HEK293T (cell line): ENCODE data around the gene ISCA1.

Source experiments
- CTCF ChIA-PET: fragments of 350-600 bp; formaldehyde crosslinking; extraction: SDS; loops from one replicate; lab custom pipeline; 2021; ENCODE audit warnings: antibody characterized with exemption, inconsistent platforms; lab: Yijun Ruan, JAX
- POLR2A ChIA-PET: fragments of 350-600 bp; formaldehyde crosslinking; extraction: SDS; loops from one replicate; lab custom pipeline; 2020; ENCODE audit warnings: antibody characterized with exemption, inconsistent platforms; lab: Yijun Ruan, JAX
- DNase-seq: peaks from one replicate; pipeline ENCODE4 v3.0.0; 2012; ENCODE audit warnings: mixed read lengths; ENCODE audit errors: extremely low spot score
- ARNT ChIP-seq: fragments of 450-650 bp; IDR thresholded peaks from 2 replicates; pipeline ENCODE4 v1.6.1; 2017; ENCODE audit warnings: mild to moderate bottlenecking
- BHLHE40 ChIP-seq: fragments of 450-650 bp; IDR thresholded peaks from 2 replicates; pipeline ENCODE4 v1.6.1; 2016; ENCODE audit warnings: mild to moderate bottlenecking, moderate library complexity, borderline replicate concordance
- CTBP1 ChIP-seq: fragments of 450-650 bp; IDR thresholded peaks from 2 replicates; pipeline ENCODE4 v1.6.1; 2016; ENCODE audit warnings: borderline replicate concordance
- ELF4 ChIP-seq: fragments of 450-650 bp; IDR thresholded peaks from 2 replicates; pipeline ENCODE4 v1.6.1; 2017; ENCODE audit warnings: antibody characterized with exemption
- FOXA1 ChIP-seq: fragments of 450-650 bp; IDR thresholded peaks from 2 replicates; pipeline ENCODE4 v1.6.1; 2016; ENCODE audit warnings: mild to moderate bottlenecking
- FOXK2 ChIP-seq: fragments of 450-650 bp; IDR thresholded peaks from 2 replicates; pipeline ENCODE4 v1.6.1; 2016; ENCODE audit warnings: mild to moderate bottlenecking
- FOXM1 ChIP-seq: fragments of 450-650 bp; IDR thresholded peaks from 2 replicates; pipeline ENCODE4 v1.6.1; 2017; ENCODE audit warnings: mild to moderate bottlenecking, borderline replicate concordance
- HDGF ChIP-seq: fragments of 450-650 bp; IDR thresholded peaks from 2 replicates; pipeline ENCODE4 v1.6.1; 2017; ENCODE audit warnings: antibody characterized with exemption, borderline replicate concordance
- L3MBTL2 ChIP-seq: fragments of 450-650 bp; conservative IDR thresholded peaks from 2 replicates; pipeline ENCODE4 v1.6.1; 2016; ENCODE audit warnings: mild to moderate bottlenecking
- LEF1 ChIP-seq: fragments of 450-650 bp; IDR thresholded peaks from 2 replicates; pipeline ENCODE4 v1.6.1; 2017; ENCODE audit warnings: mild to moderate bottlenecking, borderline replicate concordance
- NFRKB ChIP-seq: fragments of 450-650 bp; IDR thresholded peaks from 2 replicates; pipeline ENCODE4 v1.6.1; 2016; ENCODE audit warnings: mild to moderate bottlenecking, moderate library complexity
- SP1 ChIP-seq: fragments of 450-650 bp; IDR thresholded peaks from 2 replicates; pipeline ENCODE4 v1.6.1; 2017
- SUZ12 ChIP-seq: fragments of 450-650 bp; IDR thresholded peaks from 2 replicates; pipeline ENCODE4 v1.6.1; 2016; ENCODE audit warnings: mild to moderate bottlenecking
- TARDBP ChIP-seq: fragments of 450-650 bp; IDR thresholded peaks from 2 replicates; pipeline ENCODE4 v1.6.1; 2016
- ZNF384 ChIP-seq: fragments of 450-650 bp; IDR thresholded peaks from 2 replicates; pipeline ENCODE4 v1.6.1; 2016
- TF ChIP-seq, protein P1 (sequence below): fragments of 450-650 bp; IDR thresholded peaks from 2 replicates; pipeline ENCODE4 v1.6.1; 2016

The ISCA1 gene

GRCh38 chr9:86263876-86264275, 18.5 kb downstream of the ISCA1 start:
- DNase-seq, result no peak
- ChIA-PET CTCF (interaction anchor here (0.6 kb wide), 2 partner anchors 22 to 23 kb away, joined by 7 to 8 read pairs; no protein-coding TSS in a partner anchor), POLR2A (no interaction called here)
- TF ChIP-seq LEF1, result no peak
- TF ChIP-seq TARDBP, result no peak
- no peak for TF ChIP-seq BHLHE40
- TF ChIP-seq FOXM1, result no peak
- no peak for TF ChIP-seq SUZ12
- no peak for TF ChIP-seq CTBP1
- TF ChIP-seq, protein P1, sequence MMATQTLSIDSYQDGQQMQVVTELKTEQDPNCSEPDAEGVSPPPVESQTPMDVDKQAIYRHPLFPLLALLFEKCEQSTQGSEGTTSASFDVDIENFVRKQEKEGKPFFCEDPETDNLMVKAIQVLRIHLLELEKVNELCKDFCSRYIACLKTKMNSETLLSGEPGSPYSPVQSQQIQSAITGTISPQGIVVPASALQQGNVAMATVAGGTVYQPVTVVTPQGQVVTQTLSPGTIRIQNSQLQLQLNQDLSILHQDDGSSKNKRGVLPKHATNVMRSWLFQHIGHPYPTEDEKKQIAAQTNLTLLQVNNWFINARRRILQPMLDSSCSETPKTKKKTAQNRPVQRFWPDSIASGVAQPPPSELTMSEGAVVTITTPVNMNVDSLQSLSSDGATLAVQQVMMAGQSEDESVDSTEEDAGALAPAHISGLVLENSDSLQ, result no peak
- no peak for TF ChIP-seq FOXA1
- TF ChIP-seq FOXK2, result no peak
- TF ChIP-seq NFRKB, result no peak
- TF ChIP-seq HDGF, result no peak
- no peak for TF ChIP-seq L3MBTL2
- no peak for TF ChIP-seq ELF4
- no peak for TF ChIP-seq ZNF384
- no peak for TF ChIP-seq ARNT
- no peak for TF ChIP-seq SP1

DNA sequence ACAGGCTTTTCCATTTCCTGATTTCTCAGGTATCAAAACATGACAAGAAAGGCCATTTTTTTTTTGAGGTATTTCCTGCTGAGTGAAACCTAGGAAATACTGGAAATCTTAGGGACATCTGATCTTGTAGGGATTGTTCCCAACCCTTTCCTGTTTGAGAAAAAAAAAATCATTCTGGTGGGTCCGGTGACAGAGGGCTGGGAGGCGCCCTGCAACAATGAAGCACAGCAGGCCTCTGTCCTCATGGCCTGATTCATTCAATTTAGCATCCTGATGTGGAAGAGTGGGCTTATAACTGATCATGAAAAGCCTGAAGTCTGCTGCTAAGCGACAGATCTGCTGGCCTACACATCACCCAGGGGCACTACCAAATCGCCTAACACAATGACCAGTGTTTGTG, 19.8 kb downstream of the ISCA1 start:
- CTCF ChIA-PET, result no interaction called here
- POLR2A ChIA-PET, result interaction anchor here (0.5 kb wide), 1 partner anchor 20 kb away, joined by 3 read pairs; the partner anchor contains the start of gene ISCA1
- no peak for TF ChIP-seq LEF1
- TF ChIP-seq ZNF384, result no peak
- no peak for TF ChIP-seq L3MBTL2
- TF ChIP-seq CTBP1, result no peak
- TF ChIP-seq ELF4, result no peak
- TF ChIP-seq ARNT, result no peak
- TF ChIP-seq BHLHE40, result no peak
- TF ChIP-seq SP1, result no peak
- TF ChIP-seq, protein P1, result no peak
- no peak for TF ChIP-seq FOXM1
- TF ChIP-seq NFRKB, result no peak
- no peak for TF ChIP-seq FOXK2
- no peak for TF ChIP-seq HDGF
- no peak for TF ChIP-seq TARDBP
- no peak for TF ChIP-seq SUZ12
- TF ChIP-seq FOXA1, result no peak
- no peak for DNase-seq

DNA sequence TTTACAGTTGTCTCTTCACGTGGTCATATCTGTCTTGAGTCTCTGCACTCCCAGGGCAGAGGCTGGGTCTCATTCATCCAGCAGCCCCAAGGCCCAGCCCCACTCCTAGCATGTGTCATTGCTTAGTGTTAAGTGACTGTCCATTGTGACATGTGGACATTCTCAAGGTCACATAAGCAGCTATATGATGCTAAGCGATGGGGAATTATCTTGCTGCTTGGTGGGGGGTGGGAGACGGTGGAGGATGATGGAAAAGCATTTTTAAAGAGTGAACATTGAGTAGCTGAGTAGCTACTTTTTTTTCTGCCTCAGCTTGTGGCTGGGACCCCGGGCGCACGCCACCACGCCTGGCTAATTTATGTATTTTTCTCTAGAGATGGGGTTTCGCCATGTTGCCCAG, 22.8 kb downstream of the ISCA1 start, which contains the start of gene C9orf153:
Gene C9orf153 (minus strand): TSS at position 101 of the 400 bp plus-strand sequence. CDS start 30,054 bp downstream, outside the sequence.
- ChIA-PET POLR2A (no interaction called here), CTCF (no interaction called here)
- DNase-seq, result no peak
- no peak for TF ChIP-seq LEF1
- TF ChIP-seq ARNT, result no peak
- no peak for TF ChIP-seq L3MBTL2
- no peak for TF ChIP-seq FOXM1
- TF ChIP-seq FOXA1, result no peak
- no peak for TF ChIP-seq CTBP1
- no peak for TF ChIP-seq FOXK2
- TF ChIP-seq ELF4, result no peak
- TF ChIP-seq SP1, result no peak
- TF ChIP-seq TARDBP, result no peak
- no peak for TF ChIP-seq NFRKB
- TF ChIP-seq SUZ12, result no peak
- TF ChIP-seq, protein P1, result no peak

- CTCF ChIA-PET, result no interaction called here
Measured at GRCh38 chr9:86257391-86257790, 24.9 kb downstream of the ISCA1 start.

GRCh38 chr9:86256653-86257052, 25.7 kb downstream of the ISCA1 start:
- no peak for DNase-seq
- TF ChIP-seq SP1 (no peak), LEF1 (no peak), FOXA1 (no peak), ELF4 (no peak), FOXM1 (no peak), CTBP1 (no peak), SUZ12 (no peak), BHLHE40 (no peak), ARNT (no peak), TARDBP (no peak), HDGF (no peak), FOXK2 (no peak), NFRKB (no peak), L3MBTL2 (no peak), ZNF384 (no peak)
- TF ChIP-seq, protein P1, result no peak
- CTCF ChIA-PET, result no interaction called here
- POLR2A ChIA-PET, result no interaction called here

More at GRCh38 chr9:86257391-86257790, 24.9 kb downstream of the ISCA1 start:
- TF ChIP-seq, protein P1, result 0 out of 2 replicates have a peak, but pooled peaks have one; percentile 24
- TF ChIP-seq FOXK2, result no peak
- DNase-seq, result no peak
- POLR2A ChIA-PET, result no interaction called here
